ENCODE measurements around the gene PCBP3. TPM values are rescaled to one million over a fixed set of nuclear protein-coding genes. Genes with fewer than 3 reads are reported as not detected.

The PCBP3 gene
- total and polyA plus RNA-seq, 4 donors = 0.36 to 1.6 (median 0.42) TPM

DNA sequence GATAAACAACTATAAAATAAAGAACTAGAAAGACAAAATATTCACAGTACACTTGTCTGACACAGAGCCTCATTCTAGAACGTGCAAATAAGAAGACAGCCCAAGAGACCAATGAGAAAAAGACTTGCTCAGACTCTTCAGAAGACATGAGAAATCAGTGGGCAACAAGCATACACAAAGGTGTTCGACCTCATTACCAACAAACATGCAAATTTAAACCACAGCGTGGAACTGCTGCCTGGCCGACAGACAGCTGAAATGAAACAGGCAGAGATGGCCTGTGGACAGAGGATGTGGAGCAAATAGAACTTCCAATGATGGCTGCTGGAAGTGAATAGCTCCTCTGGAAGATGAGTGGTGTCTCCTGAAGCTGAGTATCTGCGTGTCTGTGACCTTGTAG, 315.7 kb downstream of the PCBP3 start:
- WGBS = 73% methylated on average over 5 of the region's 5 CpGs
- H3K27me3 ChIP-seq (ENCODE audit: control insufficient read depth in 4 of 4, insufficient read depth in 4 of 4, low read length in 3 of 4) = no peaks in the 10 kb centered on the region
- TF ChIP-seq SP1 (IDR thresholded peaks at IDR 0.05) (no peak), RXRA (IDR thresholded peaks at IDR 0.05) (no peak), TAF1 (conservative IDR thresholded peaks at IDR 0.05) (no peak), NR2F2 (IDR thresholded peaks at IDR 0.05) (no peak), YY1 (IDR thresholded peaks at IDR 0.05) (no peak), HNF4A (conservative IDR thresholded peaks at IDR 0.05) (no peak)
- TF ChIP-seq, protein P1, sequence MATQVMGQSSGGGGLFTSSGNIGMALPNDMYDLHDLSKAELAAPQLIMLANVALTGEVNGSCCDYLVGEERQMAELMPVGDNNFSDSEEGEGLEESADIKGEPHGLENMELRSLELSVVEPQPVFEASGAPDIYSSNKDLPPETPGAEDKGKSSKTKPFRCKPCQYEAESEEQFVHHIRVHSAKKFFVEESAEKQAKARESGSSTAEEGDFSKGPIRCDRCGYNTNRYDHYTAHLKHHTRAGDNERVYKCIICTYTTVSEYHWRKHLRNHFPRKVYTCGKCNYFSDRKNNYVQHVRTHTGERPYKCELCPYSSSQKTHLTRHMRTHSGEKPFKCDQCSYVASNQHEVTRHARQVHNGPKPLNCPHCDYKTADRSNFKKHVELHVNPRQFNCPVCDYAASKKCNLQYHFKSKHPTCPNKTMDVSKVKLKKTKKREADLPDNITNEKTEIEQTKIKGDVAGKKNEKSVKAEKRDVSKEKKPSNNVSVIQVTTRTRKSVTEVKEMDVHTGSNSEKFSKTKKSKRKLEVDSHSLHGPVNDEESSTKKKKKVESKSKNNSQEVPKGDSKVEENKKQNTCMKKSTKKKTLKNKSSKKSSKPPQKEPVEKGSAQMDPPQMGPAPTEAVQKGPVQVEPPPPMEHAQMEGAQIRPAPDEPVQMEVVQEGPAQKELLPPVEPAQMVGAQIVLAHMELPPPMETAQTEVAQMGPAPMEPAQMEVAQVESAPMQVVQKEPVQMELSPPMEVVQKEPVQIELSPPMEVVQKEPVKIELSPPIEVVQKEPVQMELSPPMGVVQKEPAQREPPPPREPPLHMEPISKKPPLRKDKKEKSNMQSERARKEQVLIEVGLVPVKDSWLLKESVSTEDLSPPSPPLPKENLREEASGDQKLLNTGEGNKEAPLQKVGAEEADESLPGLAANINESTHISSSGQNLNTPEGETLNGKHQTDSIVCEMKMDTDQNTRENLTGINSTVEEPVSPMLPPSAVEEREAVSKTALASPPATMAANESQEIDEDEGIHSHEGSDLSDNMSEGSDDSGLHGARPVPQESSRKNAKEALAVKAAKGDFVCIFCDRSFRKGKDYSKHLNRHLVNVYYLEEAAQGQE (IDR thresholded peaks at IDR 0.05) = no peak
- TF ChIP-seq, protein P2, sequence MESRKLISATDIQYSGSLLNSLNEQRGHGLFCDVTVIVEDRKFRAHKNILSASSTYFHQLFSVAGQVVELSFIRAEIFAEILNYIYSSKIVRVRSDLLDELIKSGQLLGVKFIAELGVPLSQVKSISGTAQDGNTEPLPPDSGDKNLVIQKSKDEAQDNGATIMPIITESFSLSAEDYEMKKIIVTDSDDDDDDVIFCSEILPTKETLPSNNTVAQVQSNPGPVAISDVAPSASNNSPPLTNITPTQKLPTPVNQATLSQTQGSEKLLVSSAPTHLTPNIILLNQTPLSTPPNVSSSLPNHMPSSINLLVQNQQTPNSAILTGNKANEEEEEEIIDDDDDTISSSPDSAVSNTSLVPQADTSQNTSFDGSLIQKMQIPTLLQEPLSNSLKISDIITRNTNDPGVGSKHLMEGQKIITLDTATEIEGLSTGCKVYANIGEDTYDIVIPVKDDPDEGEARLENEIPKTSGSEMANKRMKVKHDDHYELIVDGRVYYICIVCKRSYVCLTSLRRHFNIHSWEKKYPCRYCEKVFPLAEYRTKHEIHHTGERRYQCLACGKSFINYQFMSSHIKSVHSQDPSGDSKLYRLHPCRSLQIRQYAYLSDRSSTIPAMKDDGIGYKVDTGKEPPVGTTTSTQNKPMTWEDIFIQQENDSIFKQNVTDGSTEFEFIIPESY (IDR thresholded peaks at IDR 0.05) = no peak
- H3K9ac ChIP-seq (ENCODE audit: low read depth in 1 of 2, low read length in 2 of 2) = no peak overlapping the region
- no peaks in the 10 kb centered on the region for H3K36me3 ChIP-seq (ENCODE audit: control insufficient read depth in 4 of 4, insufficient read depth in 3 of 4, low read depth in 1 of 4, low read length in 3 of 4)
- H3K4me3 ChIP-seq (ENCODE audit: low read depth in 1 of 3, low read length in 3 of 3) = no peak overlapping the region
- no peak for DNase-seq (ENCODE audit: low spot score)
- no peaks in the 10 kb centered on the region for H3K4me1 ChIP-seq (ENCODE audit: control insufficient read depth in 4 of 4, insufficient read depth in 4 of 4, low read length in 3 of 4)
- H3K9me3 ChIP-seq (ENCODE audit: control insufficient read depth in 4 of 4, low read length in 3 of 4) = no peaks in the 10 kb centered on the region
- no peak overlapping the region for H3K27ac ChIP-seq (ENCODE audit: low read depth in 1 of 2, low read length in 2 of 2)

DNA sequence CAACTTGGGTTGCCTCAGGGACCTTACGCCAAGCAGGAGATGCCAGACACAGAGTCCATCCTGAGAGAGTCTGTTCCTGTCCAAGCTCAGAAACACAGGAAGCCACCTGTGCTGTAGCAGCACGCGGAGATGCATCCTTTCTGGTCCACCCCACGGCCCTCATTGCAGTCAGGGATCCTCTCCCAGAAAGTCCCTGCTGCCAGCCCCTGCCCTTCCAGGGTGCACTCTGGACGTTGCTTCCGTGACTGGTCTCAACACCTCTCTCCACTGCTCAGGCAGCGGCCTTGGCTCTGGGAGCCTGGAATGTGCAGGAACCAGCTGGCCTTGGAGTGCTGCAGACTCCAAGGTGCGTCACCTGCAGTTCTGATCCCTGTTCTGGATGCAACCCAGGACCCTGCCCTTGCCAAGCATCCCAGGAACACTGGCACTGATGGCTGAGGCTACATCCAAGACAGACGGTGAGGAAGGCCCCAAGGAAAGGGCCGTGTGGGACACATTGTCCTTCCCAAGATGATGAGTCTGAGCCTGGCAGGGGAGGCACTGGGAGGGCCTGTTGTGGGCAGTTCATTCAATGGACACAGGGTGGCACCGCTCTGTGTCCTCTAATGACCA, 316.4 kb downstream of the PCBP3 start:
- TF ChIP-seq TAF1 (conservative IDR thresholded peaks at IDR 0.05) = no peak
- no peak for TF ChIP-seq FOXA2 (IDR thresholded peaks at IDR 0.05)
- no peak for TF ChIP-seq HNF4G (IDR thresholded peaks at IDR 0.05)
- TF ChIP-seq, protein P3, sequence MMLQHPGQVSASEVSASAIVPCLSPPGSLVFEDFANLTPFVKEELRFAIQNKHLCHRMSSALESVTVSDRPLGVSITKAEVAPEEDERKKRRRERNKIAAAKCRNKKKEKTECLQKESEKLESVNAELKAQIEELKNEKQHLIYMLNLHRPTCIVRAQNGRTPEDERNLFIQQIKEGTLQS (IDR thresholded peaks at IDR 0.05) = no peak
- TF ChIP-seq EGR1 (IDR thresholded peaks at IDR 0.05; ENCODE audit: low read depth in 2 of 2) = no peak
- no peak for TF ChIP-seq JUND (IDR thresholded peaks at IDR 0.05)
- TF ChIP-seq GABPA (IDR thresholded peaks at IDR 0.05 in 1 of 2, conservative IDR thresholded peaks at IDR 0.05 in 1 of 2) = no peak
- no peak for TF ChIP-seq RAD21 (IDR thresholded peaks at IDR 0.05)
- no peak for TF ChIP-seq NR2F2 (IDR thresholded peaks at IDR 0.05)
- no peak for TF ChIP-seq SP1 (IDR thresholded peaks at IDR 0.05)
- no peak for TF ChIP-seq HNF4A (conservative IDR thresholded peaks at IDR 0.05)
- TF ChIP-seq, protein P1 (IDR thresholded peaks at IDR 0.05) = no peak
- TF ChIP-seq, protein P4, sequence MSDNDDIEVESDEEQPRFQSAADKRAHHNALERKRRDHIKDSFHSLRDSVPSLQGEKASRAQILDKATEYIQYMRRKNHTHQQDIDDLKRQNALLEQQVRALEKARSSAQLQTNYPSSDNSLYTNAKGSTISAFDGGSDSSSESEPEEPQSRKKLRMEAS (IDR thresholded peaks at IDR 0.05) = no peak
- TF ChIP-seq YY1 (IDR thresholded peaks at IDR 0.05) = no peak
- TF ChIP-seq, protein P2 (IDR thresholded peaks at IDR 0.05) = no peak
- TF ChIP-seq, protein P5, sequence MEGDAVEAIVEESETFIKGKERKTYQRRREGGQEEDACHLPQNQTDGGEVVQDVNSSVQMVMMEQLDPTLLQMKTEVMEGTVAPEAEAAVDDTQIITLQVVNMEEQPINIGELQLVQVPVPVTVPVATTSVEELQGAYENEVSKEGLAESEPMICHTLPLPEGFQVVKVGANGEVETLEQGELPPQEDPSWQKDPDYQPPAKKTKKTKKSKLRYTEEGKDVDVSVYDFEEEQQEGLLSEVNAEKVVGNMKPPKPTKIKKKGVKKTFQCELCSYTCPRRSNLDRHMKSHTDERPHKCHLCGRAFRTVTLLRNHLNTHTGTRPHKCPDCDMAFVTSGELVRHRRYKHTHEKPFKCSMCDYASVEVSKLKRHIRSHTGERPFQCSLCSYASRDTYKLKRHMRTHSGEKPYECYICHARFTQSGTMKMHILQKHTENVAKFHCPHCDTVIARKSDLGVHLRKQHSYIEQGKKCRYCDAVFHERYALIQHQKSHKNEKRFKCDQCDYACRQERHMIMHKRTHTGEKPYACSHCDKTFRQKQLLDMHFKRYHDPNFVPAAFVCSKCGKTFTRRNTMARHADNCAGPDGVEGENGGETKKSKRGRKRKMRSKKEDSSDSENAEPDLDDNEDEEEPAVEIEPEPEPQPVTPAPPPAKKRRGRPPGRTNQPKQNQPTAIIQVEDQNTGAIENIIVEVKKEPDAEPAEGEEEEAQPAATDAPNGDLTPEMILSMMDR (IDR thresholded peaks at IDR 0.05; ENCODE audit: low read depth, low read length, missing input control) = no peak
- no peak for TF ChIP-seq FOXA1 (IDR thresholded peaks at IDR 0.05)
- no peak for TF ChIP-seq RXRA (IDR thresholded peaks at IDR 0.05)
- Histone ChIP-seq H3K36me3 (ENCODE audit: control insufficient read depth in 4 of 4, insufficient read depth in 3 of 4, low read depth in 1 of 4, low read length in 3 of 4) (no peaks in the 10 kb centered on the region), H3K4me1 (ENCODE audit: control insufficient read depth in 4 of 4, insufficient read depth in 4 of 4, low read length in 3 of 4) (no peaks in the 10 kb centered on the region), H3K4me3 (ENCODE audit: low read depth in 1 of 3, low read length in 3 of 3) (no peak overlapping the region), H3K27ac (ENCODE audit: low read depth in 1 of 2, low read length in 2 of 2) (no peak overlapping the region), H3K9me3 (ENCODE audit: control insufficient read depth in 4 of 4, low read length in 3 of 4) (peaks cover 0 to 2% (median 0%) of the 10 kb centered on the region in 4 donors), H3K9ac (ENCODE audit: low read depth in 1 of 2, low read length in 2 of 2) (no peak overlapping the region), H3K27me3 (ENCODE audit: control insufficient read depth in 4 of 4, insufficient read depth in 4 of 4, low read length in 3 of 4) (no peaks in the 10 kb centered on the region)
- no peak for DNase-seq (ENCODE audit: low spot score)
- WGBS = 89% methylated on average over 11 of the region's 11 CpGs
